GM19099 (cell line): ENCODE measurements around the gene CXCL1.

Experiments used
- POLR2A ChIP-seq: IDR thresholded peaks from 3 replicates; pipeline ENCODE4 v1.6.1; 2011; ENCODE audit warnings: low read depth; ENCODE audit not compliant: insufficient read length; ENCODE audit errors: extremely low read depth

The CXCL1 gene

GRCh38 chr4:73916172-73916925, 47.2 kb downstream of the CXCL1 start:
- TF ChIP-seq POLR2A: no peak

GRCh38 chr4:73917081-73917501, 47.9 kb downstream of the CXCL1 start:
- TF ChIP-seq POLR2A: no peak

DNA sequence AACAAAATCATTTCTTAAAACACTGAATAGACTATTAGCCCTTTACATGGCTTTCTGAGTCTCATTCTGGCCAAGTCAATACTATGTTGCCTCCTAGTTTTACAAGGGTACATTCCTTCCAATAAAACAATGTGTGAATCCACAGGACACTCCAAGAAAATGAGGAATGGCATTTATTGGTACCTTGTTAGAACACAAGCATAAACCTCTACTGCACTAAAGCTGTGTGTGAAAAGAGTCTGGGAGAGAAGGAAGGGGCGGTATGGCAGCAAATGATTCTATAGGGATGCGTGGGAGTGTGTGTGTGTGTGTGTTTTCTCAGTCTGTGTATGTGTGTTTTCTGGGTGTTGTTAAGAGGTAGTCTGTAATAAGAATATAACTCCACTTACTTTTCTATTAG, 48.9 kb downstream of the CXCL1 start:
- TF ChIP-seq POLR2A: no peak

- no peak for TF ChIP-seq POLR2A
Measured at GRCh38 chr4:73919691-73920090, 50.5 kb downstream of the CXCL1 start.
